B cell (primary cell): ENCODE results near the gene MYO1H. TPM values are rescaled to one million over a fixed set of nuclear protein-coding genes. Genes with fewer than 3 reads are reported as not detected.

Source experiments
- ATAC-seq: fragments of 200-7000 bp; cut with Tn5 transposase; one replicate; pipeline ENCODE4 v1.10.0; 2021; ENCODE audit warnings: low read depth, mild to moderate bottlenecking, moderate number of reproducible peaks, moderate library complexity
- CTCF ChIA-PET: fragments of 350-600 bp; sonication (Branson Sonifier 250); formaldehyde crosslinking; loops from one replicate; lab custom pipeline; 2021; ENCODE audit warnings: antibody characterized with exemption, inconsistent platforms; lab: Charles Lee
- POLR2A ChIA-PET: fragments of 350-600 bp; sonication (Branson Sonifier 250); formaldehyde crosslinking; loops from one replicate; lab custom pipeline; 2021; ENCODE audit warnings: antibody characterized with exemption; lab: Charles Lee
- DNase-seq: peaks from one replicate; pipeline ENCODE4 v3.0.0; 2013
- H2AFZ ChIP-seq: 2 replicates; pipeline ENCODE4 v1.6.1; 2012; ENCODE audit warnings: mild to moderate bottlenecking, low read depth, low read length; ENCODE audit not compliant: insufficient read depth, poor library complexity, severe bottlenecking
- H3K27ac ChIP-seq, 2 donors: 1 replicate in 1 of 2; 2 replicates in 1 of 2; pipeline ENCODE4 v1.5.1; 2012 to 2013; ENCODE audit warnings: low read length in 2 of 2, mild to moderate bottlenecking in 2 of 2, moderate library complexity in 1 of 2
- H3K27me3 ChIP-seq, 4 experiments: fragments of 200-600 bp in 1 of 4; sonication (generic) in 1 of 4; replicated peaks in 1 of 4; 1 replicate in 2 of 4; 2 replicates in 2 of 4; pipeline versions ENCODE4 v1.6.1 to v1.7.0; 2013 to 2016; ENCODE audit warnings: low read length in 3 of 4, mild to moderate bottlenecking in 2 of 4, mixed read lengths in 1 of 4, moderate library complexity in 1 of 4; ENCODE audit not compliant: insufficient read depth in 4 of 4, control insufficient read depth in 3 of 4; ENCODE audit errors: control extremely low read depth in 1 of 4
- H3K36me3 ChIP-seq, 2 experiments: replicated peaks in 1 of 2; 1 replicate in 1 of 2; 2 replicates in 1 of 2; pipeline versions ENCODE4 v1.6.1 to v1.7.1; 2013; ENCODE audit warnings: low read length in 1 of 2; ENCODE audit not compliant: insufficient read depth in 2 of 2, control insufficient read depth in 1 of 2; ENCODE audit errors: control extremely low read depth in 1 of 2, extremely low read depth in 1 of 2
- H3K4me1 ChIP-seq, 2 donors: fragments of 200-600 bp in 1 of 2; sonication (generic) in 1 of 2; 1 replicate in 1 of 2; 2 replicates in 1 of 2; pipeline versions ENCODE4 v1.5.1 to v1.6.1; 2013 to 2017; ENCODE audit warnings: low read length in 2 of 2; ENCODE audit not compliant: control insufficient read depth in 2 of 2, insufficient read depth in 2 of 2
- H3K4me2 ChIP-seq: replicated peaks from 2 replicates; pipeline ENCODE3; 2012; ENCODE audit warnings: mild to moderate bottlenecking, low read depth, low read length; ENCODE audit not compliant: poor library complexity, severe bottlenecking
- H3K4me3 ChIP-seq, 5 experiments: fragments of 200-600 bp in 1 of 5; sonication (generic) in 1 of 5; 1 replicate in 3 of 5; 2 replicates in 2 of 5; pipeline versions ENCODE4 v1.5.1 to v1.7.0; 2011 to 2016; ENCODE audit warnings: low read length in 4 of 5, mild to moderate bottlenecking in 4 of 5, low read depth in 2 of 5, control low read depth in 1 of 5, moderate library complexity in 1 of 5; ENCODE audit not compliant: insufficient read depth in 1 of 5; ENCODE audit errors: control extremely low read depth in 1 of 5, extremely low read depth in 1 of 5
- H3K79me2 ChIP-seq: fragments of 200-600 bp; sonication (generic); one replicate; pipeline ENCODE4 v1.6.0; 2016; ENCODE audit warnings: low read length; ENCODE audit not compliant: control insufficient read depth, insufficient read depth
- H3K9ac ChIP-seq: fragments of 200-600 bp; sonication (generic); 2 replicates; pipeline ENCODE4 v1.6.1; 2017; ENCODE audit warnings: mild to moderate bottlenecking, low read length, moderate library complexity
- H3K9me3 ChIP-seq, 3 donors: one replicate each; pipeline versions ENCODE4 v1.6.1 to v1.7.1; 2013; ENCODE audit warnings: low read length in 2 of 3; ENCODE audit not compliant: control insufficient read depth in 2 of 3, insufficient read depth in 1 of 3; ENCODE audit errors: control extremely low read depth in 1 of 3
- H4K20me1 ChIP-seq: 2 replicates; pipeline ENCODE4 v1.6.0; 2012; ENCODE audit warnings: mild to moderate bottlenecking, low read length; ENCODE audit not compliant: insufficient read depth, control insufficient read depth, poor library complexity, severe bottlenecking
- H3K27ac Mint-ChIP-seq: one replicate; pipeline ENCODE4 v1.8.0; 2021; ENCODE audit warnings: mixed read lengths
- H3K27me3 Mint-ChIP-seq: one replicate; pipeline ENCODE4 v1.8.0; 2021; ENCODE audit warnings: mixed read lengths
- H3K4me1 Mint-ChIP-seq: one replicate; pipeline ENCODE4 v1.8.0; 2021; ENCODE audit warnings: mixed read lengths
- H3K4me3 Mint-ChIP-seq: one replicate; pipeline ENCODE4 v1.8.0; 2021; ENCODE audit warnings: mixed read lengths
- H3K9me3 Mint-ChIP-seq: one replicate; pipeline ENCODE4 v1.8.0; 2022; ENCODE audit warnings: mixed read lengths; ENCODE audit not compliant: insufficient read depth
- EZH2 ChIP-seq: IDR thresholded peaks from 2 replicates; pipeline ENCODE4 v1.6.1; 2012; ENCODE audit warnings: borderline replicate concordance, low read depth, mild to moderate bottlenecking, moderate library complexity, low read length; ENCODE audit not compliant: insufficient read depth, poor library complexity, severe bottlenecking
- WGBS: methylation state at CpG from one replicate; pipeline ENCODE4 v1.1.5; 2013; ENCODE audit warnings: missing lambda C conversion rate; ENCODE audit not compliant: insufficient coverage; 5-methylcytosine and 5-hydroxymethylcytosine counted together
- intact Hi-C: fragments of 100-400 bp; cut with micrococcal nuclease; formaldehyde crosslinking; loops from one replicate; pipeline ENCODE4 v1.10.0; 2022
- polyA plus RNA-seq: library from polyadenylated mRNA; depleted of rRNA; stranded (reverse); fragments of >200 nt; gene quantifications from 2 replicates; pipeline ENCODE4 v1.2.3, GENCODE V29; 2012
- total RNA-seq, 2 donors: library from RNA; stranded (reverse); fragments of 120-200 nt in 1 of 2; gene quantifications; 1 replicate in 1 of 2; 2 replicates in 1 of 2; pipeline versions ENCODE4 v1.2.3 to v1.2.4, GENCODE V29; 2013 to 2022
- TF ChIP-seq, protein P1 (sequence below): fragments of 200-600 bp; IDR thresholded peaks from one replicate; pipeline ENCODE4 v1.8.0; 2022; ENCODE audit warnings: antibody characterized with exemption, mild to moderate bottlenecking

The MYO1H gene
- total and polyA plus RNA-seq, 2 donors (not counting 1 experiment from before 2014, with no cell fraction given), result not detected

DNA sequence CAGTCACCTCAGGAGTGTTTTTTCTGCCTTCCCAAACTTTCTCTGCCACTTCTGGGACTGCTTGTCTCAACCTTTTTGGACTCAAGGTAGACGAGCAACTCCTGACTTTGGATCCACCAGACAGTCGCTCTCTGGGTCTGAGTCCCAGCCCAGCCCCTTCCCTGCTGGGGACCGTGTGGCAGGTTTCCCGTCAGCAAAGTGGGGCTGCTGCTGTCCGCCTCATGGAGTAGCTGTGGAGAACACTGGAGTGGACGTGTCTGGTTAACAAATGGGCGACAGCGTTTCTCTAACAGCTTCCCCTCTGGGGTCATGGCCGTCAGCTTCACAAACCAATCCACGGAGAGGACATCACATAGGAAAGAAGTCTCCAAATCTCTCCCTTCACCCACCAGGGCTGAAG, 74.6 kb downstream of the MYO1H start:
- H3K4me3 ChIP-seq, result no peak overlapping the region
- H2AFZ ChIP-seq, result no peak overlapping the region
- H3K9ac ChIP-seq, result no peak overlapping the region
- WGBS, result 78% methylated on average over 8 of the region's 10 CpGs
- H3K4me1 Mint-ChIP-seq, result no peaks in the 10 kb centered on the region
- no peak overlapping the region for H3K4me2 ChIP-seq
- H3K9me3 Mint-ChIP-seq, result peaks cover 3% of the 10 kb centered on the region
- H3K36me3 ChIP-seq, result no peaks in the 10 kb centered on the region
- H3K27ac ChIP-seq, result no peak overlapping the region
- peaks cover 24% of the 10 kb centered on the region for H3K27me3 Mint-ChIP-seq
- H3K79me2 ChIP-seq, result no peaks in the 10 kb centered on the region
- H4K20me1 ChIP-seq, result no peaks in the 10 kb centered on the region
- H3K4me1 ChIP-seq, result no peaks in the 10 kb centered on the region
- peaks cover 0 to 16% (median 1%) of the 10 kb centered on the region in 4 experiments for H3K27me3 ChIP-seq
- no peak overlapping the region for H3K4me3 Mint-ChIP-seq
- ATAC-seq (no peak), DNase-seq (no peak)
- ChIA-PET CTCF (interaction anchor here (2.2 kb wide), 1 partner anchor 11 kb away, joined by 10 read pairs; no protein-coding TSS in a partner anchor), POLR2A (no interaction called here)
- TF ChIP-seq, protein P1, sequence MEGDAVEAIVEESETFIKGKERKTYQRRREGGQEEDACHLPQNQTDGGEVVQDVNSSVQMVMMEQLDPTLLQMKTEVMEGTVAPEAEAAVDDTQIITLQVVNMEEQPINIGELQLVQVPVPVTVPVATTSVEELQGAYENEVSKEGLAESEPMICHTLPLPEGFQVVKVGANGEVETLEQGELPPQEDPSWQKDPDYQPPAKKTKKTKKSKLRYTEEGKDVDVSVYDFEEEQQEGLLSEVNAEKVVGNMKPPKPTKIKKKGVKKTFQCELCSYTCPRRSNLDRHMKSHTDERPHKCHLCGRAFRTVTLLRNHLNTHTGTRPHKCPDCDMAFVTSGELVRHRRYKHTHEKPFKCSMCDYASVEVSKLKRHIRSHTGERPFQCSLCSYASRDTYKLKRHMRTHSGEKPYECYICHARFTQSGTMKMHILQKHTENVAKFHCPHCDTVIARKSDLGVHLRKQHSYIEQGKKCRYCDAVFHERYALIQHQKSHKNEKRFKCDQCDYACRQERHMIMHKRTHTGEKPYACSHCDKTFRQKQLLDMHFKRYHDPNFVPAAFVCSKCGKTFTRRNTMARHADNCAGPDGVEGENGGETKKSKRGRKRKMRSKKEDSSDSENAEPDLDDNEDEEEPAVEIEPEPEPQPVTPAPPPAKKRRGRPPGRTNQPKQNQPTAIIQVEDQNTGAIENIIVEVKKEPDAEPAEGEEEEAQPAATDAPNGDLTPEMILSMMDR, result no peak
- no peak for TF ChIP-seq EZH2
- H3K9me3 ChIP-seq, result peaks cover 0 to 7% (median 0%) of the 10 kb centered on the region in 3 donors
- intact Hi-C loops, result no loop called here
- no peak overlapping the region for H3K27ac Mint-ChIP-seq

DNA sequence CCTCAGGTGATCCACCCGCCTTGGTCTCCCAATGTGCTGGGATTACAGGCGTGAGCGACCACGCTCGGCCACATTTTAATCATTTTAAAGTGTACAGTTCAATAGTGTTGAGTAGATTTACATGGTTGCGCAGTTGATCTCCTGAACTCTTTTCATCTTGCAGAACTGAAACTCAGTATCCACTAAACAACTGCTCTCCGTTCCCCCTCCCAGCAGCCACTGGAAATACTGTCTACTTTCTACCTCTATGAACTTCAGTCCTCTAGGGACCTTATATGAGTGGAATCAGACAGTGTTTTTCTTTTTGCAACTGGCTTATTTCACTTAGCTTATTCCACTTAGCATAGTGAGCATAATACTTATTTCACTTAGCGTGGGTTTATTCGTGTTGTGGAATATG, 75.7 kb downstream of the MYO1H start:
- no peak overlapping the region for H3K27ac ChIP-seq
- H3K79me2 ChIP-seq, result no peaks in the 10 kb centered on the region
- ATAC-seq (no peak), DNase-seq (no peak)
- Mint-ChIP-seq H3K4me1 (no peaks in the 10 kb centered on the region), H3K9me3 (peaks cover 3% of the 10 kb centered on the region), H3K27me3 (peaks cover 24% of the 10 kb centered on the region), H3K27ac (no peak overlapping the region), H3K4me3 (no peak overlapping the region)
- WGBS, result 83% methylated on average over 1 of the region's 9 CpGs
- no peak overlapping the region for H3K9ac ChIP-seq
- TF ChIP-seq, protein P1, result no peak
- TF ChIP-seq EZH2, result no peak
- H2AFZ ChIP-seq, result no peak overlapping the region
- H3K27me3 ChIP-seq, result peaks cover 0 to 16% (median 1%) of the 10 kb centered on the region in 4 experiments
- no peak overlapping the region for H3K4me2 ChIP-seq
- H3K4me3 ChIP-seq, result no peak overlapping the region
- H3K36me3 ChIP-seq, result no peaks in the 10 kb centered on the region
- H3K4me1 ChIP-seq, result no peaks in the 10 kb centered on the region
- POLR2A ChIA-PET, result no interaction called here
- CTCF ChIA-PET, result no interaction called here
- H3K9me3 ChIP-seq, result peaks cover 0 to 4% (median 0%) of the 10 kb centered on the region in 3 donors
- H4K20me1 ChIP-seq, result no peaks in the 10 kb centered on the region
- intact Hi-C loops, result no loop called here
